ENCODE data around the gene AHCY. TPM values are rescaled to one million over a fixed set of nuclear protein-coding genes. Genes with fewer than 3 reads are reported as not detected.

AHCY gene
- total and polyA plus RNA-seq, 2 of the 4 experiments (the other 2 are of a cell fraction) = 138 to 210 TPM

GRCh38 chr20:34312544-34313217 lies 9.5 kb upstream of the AHCY start (continued):
- peak; percentile 100 for TF ChIP-seq SMC3 (IDR thresholded peaks at IDR 0.05; ENCODE audit: low read depth, low read length)
- TF ChIP-seq CHD1 (IDR thresholded peaks at IDR 0.05; ENCODE audit: low read depth, low read length) = no peak
- no peak for TF ChIP-seq NFE2L2 (IDR thresholded peaks at IDR 0.05; ENCODE audit: low read depth, low read length)

- no peak overlapping the region for H3K4ac ChIP-seq (ENCODE audit: low read depth, low read length)
- no peak overlapping the region for H3K56ac ChIP-seq (ENCODE audit: extremely low read depth, insufficient read depth, low read length)
- H3K79me1 ChIP-seq (ENCODE audit: low read depth in 1 of 2, low read length in 2 of 2) = 0 out of 4 replicates have a peak, but pooled peaks cover 0 to 8% of the 10 kb centered on the region in 2 experiments
- intact Hi-C loops (cut with micrococcal nuclease) (loop anchor here (2.0 to 5.0 kb wide), 8 partner anchors 50 to 457 kb away; partner anchors contain the start of gene ITCH), in situ Hi-C loops (cut with MboI; ENCODE audit: low sequenced_read_pairs) (loop anchor here (5.0 to 10.0 kb wide), 2 partner anchors 163 to 205 kb away; partner anchors contain the start of gene DYNLRB1), dilution Hi-C loops (cut with HindIII; ENCODE audit: low sequenced_read_pairs, unreplicated experiment) (no loop called here)
- no peak overlapping the region for H3K4me3 ChIP-seq (ENCODE audit: insufficient read depth, low read depth, low read length)
- peak overlapping the region; percentile 81 for H2AFZ ChIP-seq (replicated peaks; ENCODE audit: low read length, poor library complexity)
- H4K20me1 ChIP-seq (ENCODE audit: insufficient read depth, low read length) = no peaks in the 10 kb centered on the region
- no peak for DNase-seq
- ChIA-PET POLR2A (ENCODE audit: unreplicated experiment) (no interaction called here), CTCF (interaction anchor here (0.6 to 2.8 kb wide), 38 partner anchors 8 to 629 kb away, joined by 3 to 24 read pairs (median 5); partner anchors contain the start of genes AHCY, DYNLRB1 and ITCH)
- H3K18ac ChIP-seq (ENCODE audit: low read depth, low read length) = no peak overlapping the region
- peaks cover 4% of the 10 kb centered on the region for H3K4me1 ChIP-seq (ENCODE audit: control insufficient read depth, insufficient read depth, low read length)
- no peak overlapping the region for H2BK20ac ChIP-seq (ENCODE audit: low read depth, low read length)
- H2AK9ac ChIP-seq (replicated peaks; ENCODE audit: low read depth, low read length, poor library complexity) = no peak overlapping the region
- H2BK120ac ChIP-seq (ENCODE audit: low read depth, low read length) = no peak overlapping the region
- H3K9ac ChIP-seq (ENCODE audit: low read depth, low read length) = no peak overlapping the region
- H3K9me3 ChIP-seq (ENCODE audit: control insufficient read depth, insufficient read depth, low read length) = no peaks in the 10 kb centered on the region
- no peak overlapping the region for H2BK5ac ChIP-seq (ENCODE audit: low read depth, low read length, poor library complexity, severe bottlenecking)
- 27% methylated on average over 4 of the region's 11 CpGs; no CpG with 5 or more reads in 1 of the 2 experiments for WGBS, 2 experiments (ENCODE audit: extremely low coverage in 2 of 2, insufficient read length in 1 of 2)
- no peak overlapping the region for H4K91ac ChIP-seq (ENCODE audit: insufficient read depth, low read depth, low read length)
- no peak overlapping the region for H4K8ac ChIP-seq (ENCODE audit: low read depth in 2 of 2, low read length in 2 of 2)
- H3K9me1 ChIP-seq (ENCODE audit: insufficient read depth, low read length) = peaks cover 11% of the 10 kb centered on the region
- no peak for TF ChIP-seq RFX5 (IDR thresholded peaks at IDR 0.05; ENCODE audit: low read depth, low read length)
- 0 out of 2 replicates have a peak, but pooled peaks have one; percentile 2 for TF ChIP-seq CTCF (conservative IDR thresholded peaks at IDR 0.05; ENCODE audit: low read depth, low read length)
- no peak for TF ChIP-seq FOS (IDR thresholded peaks at IDR 0.05; ENCODE audit: low read depth, low read length)
- H3K27ac ChIP-seq (ENCODE audit: insufficient read depth, low read length) = no peak overlapping the region
- peak; percentile 3 for ATAC-seq (ENCODE audit: low read depth)
- no peaks in the 10 kb centered on the region for H3K27me3 ChIP-seq (ENCODE audit: control insufficient read depth, insufficient read depth, low read length)
- no TSS peak for BruUV-seq (replicated peaks)
- H3K4me2 ChIP-seq (ENCODE audit: low read depth, low read length) = no peak overlapping the region
- no peak overlapping the region for H2BK15ac ChIP-seq (ENCODE audit: low read depth, low read length)
- peak overlapping the region; percentile 29; the same call in 1 of the 2 replicates for H2AK5ac ChIP-seq (ENCODE audit: low read depth, low read length)
- no peak overlapping the region for H4K5ac ChIP-seq (ENCODE audit: low read depth, low read length)
- no peak overlapping the region for H3K23ac ChIP-seq (ENCODE audit: low read depth, low read length)
- no peak overlapping the region for H3K14ac ChIP-seq (replicated peaks; ENCODE audit: low read depth, low read length)
- no peaks in the 10 kb centered on the region for H3K36me3 ChIP-seq (ENCODE audit: control insufficient read depth, insufficient read depth, low read length)
Measured at GRCh38 chr20:34312024-34312460, 8.9 kb upstream of the AHCY start.

Data from IMR-90 (cell line).